ENCODE data around the gene TFPI.

Gene TFPI

GRCh38 chr2:187509667-187510417 lies 44.4 kb downstream of the TFPI start:
- DNase-seq (ENCODE audit: extremely low read depth, low read depth), result no peak
- H3K4me3 ChIP-seq (replicated peaks; ENCODE audit: low read depth, low read length), result no peak overlapping the region
- TF ChIP-seq, protein P1, sequence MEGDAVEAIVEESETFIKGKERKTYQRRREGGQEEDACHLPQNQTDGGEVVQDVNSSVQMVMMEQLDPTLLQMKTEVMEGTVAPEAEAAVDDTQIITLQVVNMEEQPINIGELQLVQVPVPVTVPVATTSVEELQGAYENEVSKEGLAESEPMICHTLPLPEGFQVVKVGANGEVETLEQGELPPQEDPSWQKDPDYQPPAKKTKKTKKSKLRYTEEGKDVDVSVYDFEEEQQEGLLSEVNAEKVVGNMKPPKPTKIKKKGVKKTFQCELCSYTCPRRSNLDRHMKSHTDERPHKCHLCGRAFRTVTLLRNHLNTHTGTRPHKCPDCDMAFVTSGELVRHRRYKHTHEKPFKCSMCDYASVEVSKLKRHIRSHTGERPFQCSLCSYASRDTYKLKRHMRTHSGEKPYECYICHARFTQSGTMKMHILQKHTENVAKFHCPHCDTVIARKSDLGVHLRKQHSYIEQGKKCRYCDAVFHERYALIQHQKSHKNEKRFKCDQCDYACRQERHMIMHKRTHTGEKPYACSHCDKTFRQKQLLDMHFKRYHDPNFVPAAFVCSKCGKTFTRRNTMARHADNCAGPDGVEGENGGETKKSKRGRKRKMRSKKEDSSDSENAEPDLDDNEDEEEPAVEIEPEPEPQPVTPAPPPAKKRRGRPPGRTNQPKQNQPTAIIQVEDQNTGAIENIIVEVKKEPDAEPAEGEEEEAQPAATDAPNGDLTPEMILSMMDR (IDR thresholded peaks at IDR 0.05; ENCODE audit: low read depth, low read length, missing control alignments), result no peak

DNA sequence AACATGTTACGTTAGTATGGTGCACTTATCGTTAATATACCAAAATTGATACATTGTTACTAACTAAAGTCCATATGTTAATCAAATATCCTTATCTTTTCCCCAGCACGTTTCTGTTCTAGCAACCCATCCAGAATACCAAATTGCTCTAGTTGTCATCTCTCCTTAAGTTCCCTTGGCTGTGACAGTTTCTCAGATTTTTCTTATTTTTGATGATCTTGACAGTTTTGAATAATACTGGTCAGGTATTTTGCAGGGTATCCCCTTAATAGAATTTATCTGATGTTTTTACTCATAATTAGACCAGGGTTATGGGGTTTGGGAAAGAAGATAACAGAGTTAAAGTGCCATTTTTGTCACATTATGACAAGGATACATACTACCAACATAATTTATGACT lies 47.8 kb downstream of the TFPI start:
- no peak for DNase-seq (ENCODE audit: extremely low read depth, low read depth)
- no peak overlapping the region for H3K4me3 ChIP-seq (replicated peaks; ENCODE audit: low read depth, low read length)
- TF ChIP-seq, protein P1 (IDR thresholded peaks at IDR 0.05; ENCODE audit: low read depth, low read length, missing control alignments), result no peak

- DNase-seq (ENCODE audit: extremely low read depth, low read depth), result no peak
- TF ChIP-seq, protein P1 (IDR thresholded peaks at IDR 0.05; ENCODE audit: low read depth, low read length, missing control alignments), result no peak
- H3K4me3 ChIP-seq (replicated peaks; ENCODE audit: low read depth, low read length), result no peak overlapping the region
Observed at GRCh38 chr2:187505065-187505672, 49.1 kb downstream of the TFPI start.

GRCh38 chr2:187504312-187504921 lies 49.8 kb downstream of the TFPI start:
- TF ChIP-seq, protein P1 (IDR thresholded peaks at IDR 0.05; ENCODE audit: low read depth, low read length, missing control alignments), result no peak
- no peak overlapping the region for H3K4me3 ChIP-seq (replicated peaks; ENCODE audit: low read depth, low read length)
- no peak for DNase-seq (ENCODE audit: extremely low read depth, low read depth)

- DNase-seq (ENCODE audit: extremely low read depth, low read depth), result no peak
- TF ChIP-seq, protein P1 (IDR thresholded peaks at IDR 0.05; ENCODE audit: low read depth, low read length, missing control alignments), result no peak
- no peak overlapping the region for H3K4me3 ChIP-seq (replicated peaks; ENCODE audit: low read depth, low read length)
Observed at GRCh38 chr2:187503700-187504099, 50.5 kb downstream of the TFPI start.

GRCh38 chr2:187502467-187502866 lies 51.8 kb downstream of the TFPI start:
- TF ChIP-seq, protein P1 (IDR thresholded peaks at IDR 0.05; ENCODE audit: low read depth, low read length, missing control alignments), result no peak
- no peak overlapping the region for H3K4me3 ChIP-seq (replicated peaks; ENCODE audit: low read depth, low read length)
- DNase-seq (ENCODE audit: extremely low read depth, low read depth), result no peak

Measured in HFF-Myc (cell line).